BE2C (cell line): ENCODE data around the gene ABR.

ENCODE experiments used
- DNase-seq: peaks from one replicate; pipeline ENCODE4 v3.0.0-alpha.2; 2020
- H3K27me3 ChIP-seq: fragments of 250-450 bp; sonication (Bioruptor Pico); 2 replicates; pipeline ENCODE4 v1.5.1; 2020; ENCODE audit warnings: mild to moderate bottlenecking
- H3K36me3 ChIP-seq: fragments of 250-450 bp; sonication (Bioruptor Pico); 2 replicates; pipeline ENCODE4 v1.5.1; 2020; ENCODE audit warnings: mild to moderate bottlenecking
- H3K4me1 ChIP-seq: fragments of 250-450 bp; sonication (Bioruptor Pico); 2 replicates; pipeline ENCODE4 v1.5.1; 2020
- H3K4me3 ChIP-seq: 2 replicates; pipeline ENCODE4 v1.5.1; 2011; ENCODE audit warnings: low read depth, low read length
- H3K9me3 ChIP-seq: fragments of 250-450 bp; sonication (Bioruptor Pico); 2 replicates; pipeline ENCODE4 v1.5.1; 2020
- TF ChIP-seq, protein P1 (sequence below): IDR thresholded peaks from 2 replicates; pipeline ENCODE4 v1.5.1; 2012; ENCODE audit warnings: mild to moderate bottlenecking, low read depth, low read length

The ABR gene

GRCh38 chr17:1180958-1181752 is 1.4 kb upstream of the ABR start:
- TF ChIP-seq, protein P1, sequence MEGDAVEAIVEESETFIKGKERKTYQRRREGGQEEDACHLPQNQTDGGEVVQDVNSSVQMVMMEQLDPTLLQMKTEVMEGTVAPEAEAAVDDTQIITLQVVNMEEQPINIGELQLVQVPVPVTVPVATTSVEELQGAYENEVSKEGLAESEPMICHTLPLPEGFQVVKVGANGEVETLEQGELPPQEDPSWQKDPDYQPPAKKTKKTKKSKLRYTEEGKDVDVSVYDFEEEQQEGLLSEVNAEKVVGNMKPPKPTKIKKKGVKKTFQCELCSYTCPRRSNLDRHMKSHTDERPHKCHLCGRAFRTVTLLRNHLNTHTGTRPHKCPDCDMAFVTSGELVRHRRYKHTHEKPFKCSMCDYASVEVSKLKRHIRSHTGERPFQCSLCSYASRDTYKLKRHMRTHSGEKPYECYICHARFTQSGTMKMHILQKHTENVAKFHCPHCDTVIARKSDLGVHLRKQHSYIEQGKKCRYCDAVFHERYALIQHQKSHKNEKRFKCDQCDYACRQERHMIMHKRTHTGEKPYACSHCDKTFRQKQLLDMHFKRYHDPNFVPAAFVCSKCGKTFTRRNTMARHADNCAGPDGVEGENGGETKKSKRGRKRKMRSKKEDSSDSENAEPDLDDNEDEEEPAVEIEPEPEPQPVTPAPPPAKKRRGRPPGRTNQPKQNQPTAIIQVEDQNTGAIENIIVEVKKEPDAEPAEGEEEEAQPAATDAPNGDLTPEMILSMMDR: no peak
- Histone ChIP-seq H3K4me3 (no peak overlapping the region), H3K4me1 (no peaks in the 10 kb centered on the region), H3K27me3 (peaks cover 8% of the 10 kb centered on the region), H3K36me3 (no peaks in the 10 kb centered on the region), H3K9me3 (no peaks in the 10 kb centered on the region)
- no peak for DNase-seq

DNA sequence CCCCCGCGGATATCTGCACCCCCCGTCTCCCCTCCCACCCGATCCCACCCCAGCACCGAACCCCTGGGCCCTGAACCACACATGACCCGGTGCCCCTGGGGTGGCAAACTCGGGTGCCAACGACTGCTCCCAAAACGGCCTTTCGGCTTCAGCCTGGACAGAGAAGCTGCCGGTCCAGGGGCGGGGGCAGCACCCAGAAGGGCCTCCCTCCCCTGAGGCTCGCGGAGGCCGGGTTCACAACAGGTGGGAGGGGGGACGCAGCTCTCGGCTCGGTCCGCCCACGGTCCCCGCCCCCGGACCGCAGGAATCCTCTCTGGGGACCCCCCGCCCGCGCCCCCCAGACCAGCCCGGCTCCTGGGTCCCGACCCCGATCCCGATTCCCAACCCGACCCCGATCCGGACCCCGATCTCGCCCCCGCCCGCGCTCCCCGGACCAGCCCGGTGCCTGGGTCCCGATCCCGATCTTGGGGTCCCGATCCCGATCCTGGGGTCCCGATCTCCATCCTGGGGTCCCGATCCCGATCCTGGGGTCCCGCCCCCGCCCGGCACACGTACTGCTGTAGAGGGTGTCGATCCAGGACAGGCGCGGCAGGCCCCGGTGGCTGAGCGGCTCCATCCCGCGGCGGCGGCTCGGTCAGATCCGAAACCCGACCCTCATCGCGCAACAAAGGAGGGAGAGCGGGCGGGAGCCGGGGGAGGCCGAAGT is 516 bp downstream of the ABR start:
- TF ChIP-seq, protein P1: no peak
- no peaks in the 10 kb centered on the region for H3K9me3 ChIP-seq
- H3K4me3 ChIP-seq: no peak overlapping the region
- DNase-seq: no peak
- peaks cover 8% of the 10 kb centered on the region for H3K27me3 ChIP-seq
- no peaks in the 10 kb centered on the region for H3K4me1 ChIP-seq
- H3K36me3 ChIP-seq: no peaks in the 10 kb centered on the region

DNA sequence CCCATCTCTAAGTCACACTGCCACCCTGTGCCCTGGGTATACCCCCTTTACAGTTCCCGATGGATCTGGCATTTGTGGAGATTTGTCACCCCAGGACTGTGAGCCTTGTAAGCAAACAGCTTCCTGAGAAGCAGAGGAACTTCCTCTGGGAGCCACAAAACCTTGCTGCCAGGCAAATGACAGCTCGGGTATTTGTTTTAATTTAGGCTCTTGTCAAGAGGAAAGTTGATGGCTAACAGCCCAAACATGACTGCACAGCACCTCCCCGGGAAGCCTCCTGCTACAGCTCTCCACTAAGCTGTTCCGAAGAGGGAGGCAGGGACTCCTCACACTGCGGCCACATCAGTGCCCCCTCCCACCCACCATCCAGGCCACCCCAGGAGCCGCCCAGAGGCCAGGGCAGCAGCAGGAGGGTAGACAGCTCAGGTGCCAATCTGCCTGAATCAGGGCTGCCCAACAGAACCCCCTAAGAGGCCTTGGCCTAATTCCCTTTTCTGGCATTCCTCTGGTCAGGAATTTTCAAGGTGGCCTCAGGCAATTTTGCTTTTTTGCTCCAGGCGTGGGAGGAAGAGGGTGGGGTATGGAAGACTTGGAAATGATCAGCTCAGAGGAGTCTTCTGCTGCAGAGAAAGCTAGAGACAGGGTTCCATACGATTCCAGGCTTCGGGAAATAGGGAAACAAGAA is 2.6 kb downstream of the ABR start:
- H3K36me3 ChIP-seq: no peaks in the 10 kb centered on the region
- TF ChIP-seq, protein P1: no peak
- no peak for DNase-seq

DNA sequence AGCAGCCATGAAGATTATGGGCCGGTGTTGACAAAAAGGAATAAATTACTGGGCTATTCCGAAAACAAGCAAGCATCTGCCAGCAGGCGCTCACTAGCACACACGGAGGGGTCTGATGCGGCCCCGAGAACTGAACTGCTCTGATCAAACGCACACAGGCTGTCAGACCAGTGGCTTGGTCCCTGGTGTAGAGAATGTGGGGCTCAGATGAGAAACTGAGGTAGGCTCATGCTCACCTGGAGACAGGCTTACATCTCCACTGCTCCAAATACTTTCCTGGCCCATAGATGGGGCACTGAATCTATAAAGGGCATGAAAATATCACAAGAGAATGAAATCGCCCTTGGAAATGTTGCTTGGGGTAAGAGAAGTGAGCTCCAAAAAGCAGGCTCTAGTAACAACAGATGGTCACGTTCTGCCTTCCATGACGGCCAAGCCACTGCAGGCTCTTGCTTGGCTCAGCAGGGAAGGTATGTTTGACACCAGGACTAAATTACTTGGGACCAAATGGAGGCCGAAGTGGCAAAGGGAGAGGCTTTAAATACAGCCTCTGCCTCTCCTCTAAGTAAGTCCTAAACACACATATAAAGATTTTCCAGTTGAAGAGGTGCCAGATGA is 5.4 kb downstream of the ABR start:
- no peaks in the 10 kb centered on the region for H3K4me1 ChIP-seq
- H3K9me3 ChIP-seq: no peaks in the 10 kb centered on the region
- no peak for DNase-seq
- peaks cover 5% of the 10 kb centered on the region for H3K27me3 ChIP-seq
- H3K4me3 ChIP-seq: no peak overlapping the region
- H3K36me3 ChIP-seq: no peaks in the 10 kb centered on the region
- TF ChIP-seq, protein P1: no peak

More for the DNA sequence above, 2.6 kb downstream of the ABR start:
- peaks cover 8% of the 10 kb centered on the region for H3K27me3 ChIP-seq
- no peak overlapping the region for H3K4me3 ChIP-seq
- H3K9me3 ChIP-seq: no peaks in the 10 kb centered on the region
- no peaks in the 10 kb centered on the region for H3K4me1 ChIP-seq

DNA sequence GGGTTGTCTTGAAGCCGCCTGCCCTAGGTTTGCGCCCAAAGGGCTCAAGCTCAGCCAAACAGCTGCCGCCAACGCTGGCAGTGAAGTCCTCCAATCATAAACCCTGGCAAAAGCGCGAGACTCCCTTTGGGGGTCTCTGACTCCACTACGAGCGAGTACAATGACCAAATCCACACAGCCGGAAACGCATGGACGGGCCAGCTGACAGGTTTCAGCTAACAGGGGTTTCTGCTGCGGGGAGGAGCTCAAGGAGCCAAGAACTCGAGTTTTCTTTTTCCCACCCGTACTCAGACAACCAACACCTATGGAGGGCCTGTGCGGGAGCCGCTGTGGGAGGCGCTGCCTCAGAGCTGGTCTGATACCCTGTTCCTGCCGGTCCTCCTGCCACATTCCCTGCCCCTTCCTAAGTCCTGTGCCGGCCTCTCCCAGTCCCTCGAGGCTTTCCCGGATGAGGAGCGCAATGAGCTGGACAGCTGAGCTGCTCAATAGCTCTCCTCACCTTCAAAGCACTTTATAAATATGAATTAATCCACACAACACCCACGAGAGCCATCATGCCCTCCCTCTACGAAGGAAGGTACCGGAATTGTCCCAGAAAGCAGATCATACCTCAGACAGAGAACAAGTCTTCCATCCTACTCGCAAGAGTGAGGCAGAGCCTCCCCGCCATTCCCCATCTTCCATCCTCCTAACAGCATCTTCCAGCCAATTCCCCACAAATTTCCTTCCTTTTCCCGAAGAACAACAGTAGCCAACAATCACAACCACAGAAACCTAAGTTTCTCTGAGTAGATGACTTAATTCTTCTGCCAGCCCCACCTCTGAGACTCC is 6.1 kb downstream of the ABR start:
- Histone ChIP-seq H3K36me3 (no peaks in the 10 kb centered on the region), H3K27me3 (no peaks in the 10 kb centered on the region), H3K9me3 (no peaks in the 10 kb centered on the region), H3K4me1 (no peaks in the 10 kb centered on the region), H3K4me3 (no peak overlapping the region)
- TF ChIP-seq, protein P1: no peak
- no peak for DNase-seq
